Measurements from ENCODE around the gene NEURL4.
"Not testable (repeated sequence)": the region's sequence is repeated elsewhere in the genome, so short reads cannot be mapped to it uniquely, and the experiment has no call there.

The NEURL4 gene

DNA sequence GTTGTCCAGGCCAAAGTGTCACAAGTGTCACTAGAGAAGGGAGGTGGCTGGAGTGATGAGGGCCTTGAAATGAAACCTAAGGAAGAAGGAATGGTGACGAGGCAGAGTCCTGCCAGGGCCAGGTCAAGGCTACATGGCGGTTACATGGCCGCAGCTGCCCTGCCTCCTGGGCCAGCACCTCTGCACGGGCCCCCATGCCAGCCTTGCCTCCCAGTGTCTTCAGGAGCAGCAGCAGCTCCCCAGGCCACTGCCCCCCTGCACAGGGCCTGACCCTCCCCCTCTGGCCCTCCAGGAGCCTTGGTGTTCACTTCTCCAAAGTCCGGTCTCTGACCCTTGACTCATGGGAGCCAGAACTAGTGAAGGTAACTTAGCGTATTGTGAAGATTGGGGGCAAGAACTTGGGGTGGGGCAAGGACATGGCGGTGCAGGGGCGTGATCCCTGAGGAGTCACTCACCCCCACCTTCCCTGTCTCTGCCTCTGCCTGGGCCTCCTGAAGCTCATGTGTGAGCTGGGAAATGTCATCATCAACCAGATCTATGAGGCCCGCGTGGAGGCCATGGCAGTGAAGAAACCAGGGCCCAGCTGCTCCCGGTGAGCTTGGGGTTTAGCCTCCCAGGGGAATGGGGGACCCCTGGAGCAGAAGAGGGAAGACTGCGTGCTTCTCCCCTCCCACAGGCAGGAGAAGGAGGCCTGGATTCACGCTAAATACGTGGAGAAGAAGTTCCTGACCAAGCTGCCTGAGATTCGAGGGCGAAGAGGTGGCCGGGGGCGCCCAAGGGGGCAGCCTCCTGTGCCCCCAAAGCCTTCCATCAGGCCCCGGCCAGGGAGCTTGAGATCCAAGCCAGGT is 18.7 kb upstream of the NEURL4 start:
- no peak for DNase-seq (ENCODE audit: low read depth, low spot score)

DNA sequence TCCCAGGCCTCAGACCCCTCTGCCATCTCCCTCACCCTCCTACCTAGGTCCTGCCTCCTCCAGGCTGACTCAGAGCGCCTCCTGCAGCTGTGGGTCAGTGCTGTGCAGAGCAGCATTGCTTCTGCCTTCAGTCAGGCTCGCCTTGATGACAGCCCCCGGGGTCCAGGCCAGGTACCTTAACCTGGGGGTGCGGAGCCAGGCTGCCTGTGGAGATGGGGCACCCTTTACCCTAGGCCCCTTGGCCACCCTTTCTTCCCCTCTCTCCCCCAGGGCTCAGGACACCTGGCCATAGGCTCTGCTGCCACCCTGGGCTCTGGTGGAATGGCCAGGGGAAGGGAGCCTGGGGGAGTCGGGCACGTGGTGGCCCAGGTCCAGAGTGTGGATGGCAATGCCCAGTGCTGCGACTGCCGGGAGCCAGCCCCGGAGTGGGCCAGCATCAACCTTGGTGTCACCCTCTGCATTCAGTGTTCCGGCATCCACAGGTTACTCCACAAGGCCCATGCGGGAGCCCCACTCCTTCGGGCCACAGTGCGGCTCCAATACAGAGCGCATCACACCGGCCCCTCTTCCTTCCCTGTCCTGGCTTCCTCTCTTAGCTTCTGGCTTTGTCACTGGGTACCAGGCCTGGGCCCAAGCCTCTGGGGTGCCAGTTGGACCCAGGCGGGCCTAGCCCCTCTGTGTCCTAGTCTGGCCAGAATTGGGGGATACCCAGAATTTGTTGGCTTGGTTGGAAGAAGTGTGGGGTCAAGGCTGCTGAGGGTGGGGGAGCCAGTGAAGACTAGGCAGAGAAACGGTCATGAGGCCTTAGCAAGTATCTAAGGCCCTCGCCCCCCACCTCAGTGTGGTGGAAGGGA is 17.9 kb upstream of the NEURL4 start:
- DNase-seq (ENCODE audit: low read depth, low spot score), result no peak

DNA sequence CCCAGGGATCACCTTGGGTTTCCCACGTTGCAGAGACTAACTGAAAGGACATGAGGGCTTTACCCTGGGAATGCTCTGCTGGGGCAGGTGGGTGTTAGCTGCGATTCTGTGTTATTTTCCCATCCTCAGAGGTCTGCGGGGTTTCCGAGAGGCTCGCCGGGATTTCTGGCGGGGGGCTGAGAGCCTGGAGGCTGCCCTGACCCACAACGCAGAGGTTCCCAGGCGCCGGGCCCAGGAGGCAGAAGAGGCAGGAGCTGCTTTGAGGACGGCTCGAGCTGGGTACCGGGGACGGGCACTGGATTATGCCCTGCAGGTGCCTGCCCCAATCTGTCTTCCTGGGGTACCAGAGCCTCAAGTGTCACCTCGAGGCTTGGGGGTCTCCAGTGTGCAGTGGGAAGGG is 14.1 kb upstream of the NEURL4 start:
- no peak for DNase-seq (ENCODE audit: low read depth, low spot score)

DNA sequence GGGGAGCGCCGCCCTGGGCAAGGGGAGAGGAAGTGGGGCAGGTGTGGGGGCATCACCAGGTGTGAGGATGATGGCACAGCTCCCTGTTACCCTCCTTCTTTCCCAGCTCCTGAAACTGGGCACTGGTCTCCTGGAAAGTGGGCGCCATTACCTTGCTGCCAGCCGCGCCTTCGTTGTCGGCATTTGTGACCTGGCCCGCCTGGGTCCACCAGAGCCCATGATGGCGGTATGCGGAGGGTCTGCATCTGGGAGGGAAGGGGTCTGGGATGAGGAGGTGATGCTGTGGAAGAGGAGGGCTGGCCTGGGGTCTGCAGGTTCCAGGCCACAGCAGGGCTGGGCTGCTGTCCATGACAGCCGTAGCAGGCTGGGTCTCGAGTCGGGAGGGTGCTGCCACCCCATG is 12.7 kb upstream of the NEURL4 start:
- DNase-seq (ENCODE audit: low read depth, low spot score), result no peak

GRCh38 chr17:7340179-7340578 is 11.0 kb upstream of the NEURL4 start:
- DNase-seq (ENCODE audit: low read depth, low spot score), result no peak

- not testable (repeated sequence) for DNase-seq (ENCODE audit: low read depth, low spot score)
Observed at GRCh38 chr17:7337600-7337999, 8.5 kb upstream of the NEURL4 start.

GRCh38 chr17:7336240-7337175 is 7.4 kb upstream of the NEURL4 start, which contains the start of gene ACAP1:
Gene ACAP1 (plus strand): TSS chr17:7336529. CDS start chr17:7336735, 206 bp downstream.
- no peak for DNase-seq (ENCODE audit: low read depth, low spot score)

DNA sequence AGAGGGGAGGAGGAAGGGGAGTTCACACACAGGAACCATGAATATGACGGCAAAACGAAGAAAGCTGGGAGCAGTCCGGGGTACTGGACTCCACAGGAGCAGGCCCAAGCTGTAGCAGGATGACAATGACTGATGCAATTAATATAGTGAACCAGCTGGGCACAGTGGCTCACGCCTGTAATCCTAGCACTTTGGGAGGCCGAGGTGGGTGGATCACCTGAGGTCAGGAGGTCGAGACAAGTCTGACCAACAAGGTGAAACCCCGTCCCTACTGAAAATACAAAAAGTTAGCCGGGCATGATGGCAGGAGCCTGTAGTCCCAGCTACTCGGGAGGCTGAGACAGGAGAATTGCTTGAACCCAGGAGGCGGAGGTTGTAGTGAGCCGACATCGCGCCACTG is 6.6 kb upstream of the NEURL4 start:
- DNase-seq (ENCODE audit: low read depth, low spot score), result not testable (repeated sequence)

DNA sequence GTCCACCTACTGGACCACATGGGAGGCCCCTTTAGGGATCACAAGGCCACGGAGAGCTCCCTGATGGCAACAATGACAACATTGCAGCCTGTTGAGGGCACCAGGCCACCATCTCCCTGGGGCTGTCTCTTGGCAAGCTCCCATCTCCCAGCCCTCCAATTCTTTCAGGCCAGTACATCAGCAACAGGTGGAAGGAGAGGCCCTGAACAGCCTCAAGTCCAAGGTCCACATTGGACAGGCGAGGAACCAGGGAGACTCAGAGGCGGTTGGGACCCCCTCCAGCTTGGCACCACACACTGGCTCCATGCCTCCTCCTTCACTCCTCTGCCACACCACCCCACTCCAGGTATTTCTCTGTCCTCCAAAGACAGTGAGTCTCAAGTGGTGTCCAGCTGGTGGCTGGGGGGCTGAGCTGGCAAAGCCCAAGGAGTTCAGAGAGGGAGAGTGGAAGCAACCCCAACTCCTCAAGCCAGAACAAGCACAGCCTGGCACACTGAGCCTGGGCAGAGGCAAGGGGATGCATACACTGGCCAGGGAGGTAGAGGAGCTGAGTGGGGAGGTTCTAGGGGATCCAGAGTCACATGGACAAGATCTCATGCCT is 5.9 kb upstream of the NEURL4 start:
- no peak for DNase-seq (ENCODE audit: low read depth, low spot score)

- not testable (repeated sequence) for DNase-seq (ENCODE audit: low read depth, low spot score)
Observed at GRCh38 chr17:7332600-7333069, 3.5 kb upstream of the NEURL4 start.

DNA sequence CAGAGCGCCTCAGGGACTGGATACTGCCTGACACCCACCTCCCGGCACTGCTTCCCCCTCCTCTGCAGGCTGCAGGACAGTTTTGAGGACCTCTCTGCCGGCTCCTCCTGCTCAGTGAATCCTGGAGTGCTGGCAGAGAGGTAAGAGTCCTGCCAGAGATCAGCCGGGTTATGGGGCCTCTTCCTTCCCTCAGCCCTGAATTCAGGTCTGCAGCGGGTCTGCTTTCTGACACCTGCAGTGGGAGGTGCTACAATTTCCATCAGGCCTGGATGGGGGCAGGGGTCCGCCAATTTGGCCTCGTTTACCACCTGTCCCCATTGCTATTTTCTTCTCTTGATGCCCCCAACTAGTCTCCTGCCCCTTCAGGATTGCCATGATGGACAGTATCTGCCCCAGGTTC is 3.0 kb upstream of the NEURL4 start:
- DNase-seq (ENCODE audit: low read depth, low spot score), result no peak

GRCh38 chr17:7330638-7331015 is 1.5 kb upstream of the NEURL4 start:
- no peak for DNase-seq (ENCODE audit: low read depth, low spot score)

GRCh38 chr17:7329997-7330637 is 982 bp upstream of the NEURL4 start:
- peak; percentile 91 for DNase-seq (ENCODE audit: low read depth, low spot score)

DNA sequence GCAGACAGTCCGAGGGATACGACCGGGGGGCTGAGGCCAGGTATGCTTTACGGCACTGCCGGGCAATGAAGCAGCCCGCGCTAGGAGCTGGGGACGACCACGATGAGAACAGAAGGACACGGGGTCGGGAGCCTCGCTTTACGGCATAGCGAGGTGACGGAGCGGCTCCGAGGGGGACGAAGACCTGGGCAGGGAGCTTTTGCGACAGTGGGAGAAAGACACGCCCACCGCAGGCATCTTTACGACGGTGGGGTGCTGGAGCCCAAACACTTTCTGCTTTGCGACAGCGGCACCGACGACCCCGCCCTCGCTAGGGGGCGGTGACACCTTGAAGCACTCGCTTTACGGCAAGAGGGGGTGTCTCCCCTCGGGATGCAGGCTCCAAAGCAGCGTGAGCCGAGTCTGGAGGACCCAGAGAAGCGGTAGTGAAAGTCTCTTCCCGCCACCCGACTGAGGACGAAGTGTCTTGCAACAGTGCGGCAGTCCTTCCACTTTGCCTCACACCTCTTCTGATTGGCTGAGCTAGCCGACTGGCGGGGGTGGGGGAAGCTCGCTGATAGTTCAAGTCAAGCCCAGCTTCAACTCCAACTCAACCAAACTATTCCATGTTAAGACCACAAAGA is 350 bp upstream of the NEURL4 start:
- DNase-seq (ENCODE audit: low read depth, low spot score), result peak; percentile 99

DNA sequence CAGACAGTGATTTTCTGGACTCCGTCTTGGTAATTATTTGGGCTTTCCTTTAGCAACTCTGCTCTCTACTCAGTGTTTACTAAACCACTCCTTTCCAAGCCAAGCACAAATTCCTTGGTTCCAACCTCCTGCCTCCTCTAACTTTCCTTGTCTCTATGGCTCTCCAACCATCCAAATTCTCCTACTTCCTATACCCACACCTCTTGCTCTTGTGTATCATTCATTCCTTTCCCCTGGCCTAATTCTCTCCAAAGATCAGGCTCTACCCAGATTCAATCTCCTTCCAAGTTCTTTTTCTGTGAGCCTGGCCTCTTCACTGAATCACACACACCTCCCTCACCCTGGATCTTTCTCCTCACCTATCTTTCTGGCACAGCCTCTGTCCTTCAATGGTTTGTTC is 1.1 kb downstream of the NEURL4 start:
- DNase-seq (ENCODE audit: low read depth, low spot score), result no peak

GRCh38 chr17:7327501-7327900 is 1.6 kb downstream of the NEURL4 start:
- no peak for DNase-seq (ENCODE audit: low read depth, low spot score)

GRCh38 chr17:7327056-7327455 is 2.1 kb downstream of the NEURL4 start:
- no peak for DNase-seq (ENCODE audit: low read depth, low spot score)

- no peak for DNase-seq (ENCODE audit: low read depth, low spot score)
Observed at GRCh38 chr17:7326186-7326585, 2.9 kb downstream of the NEURL4 start.

DNA sequence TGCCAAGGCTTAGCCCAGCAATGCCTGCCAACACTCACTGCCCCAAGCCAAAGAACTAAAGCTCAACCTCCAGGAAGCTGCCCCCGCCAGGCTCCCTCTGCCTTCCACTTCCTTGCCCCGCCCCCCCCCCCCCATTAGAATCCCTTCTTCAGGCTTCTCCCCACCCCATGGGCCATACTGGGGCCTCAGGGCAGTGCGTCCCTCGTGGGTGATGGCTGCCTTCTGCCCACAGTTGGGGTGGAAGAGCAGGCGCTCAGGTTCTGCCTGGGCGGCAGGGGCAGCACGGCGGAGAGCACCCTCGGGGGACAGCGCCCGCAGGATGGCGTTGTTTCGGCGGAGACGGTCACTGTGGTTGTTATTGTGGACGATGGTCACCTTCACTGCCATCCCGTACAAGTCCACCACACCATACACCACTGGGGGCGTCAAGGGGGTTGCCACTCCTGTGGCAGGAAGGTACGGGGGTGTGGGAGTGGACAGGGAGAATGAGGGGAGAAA is 4.1 kb downstream of the NEURL4 start:
- DNase-seq (ENCODE audit: low read depth, low spot score), result no peak

DNA sequence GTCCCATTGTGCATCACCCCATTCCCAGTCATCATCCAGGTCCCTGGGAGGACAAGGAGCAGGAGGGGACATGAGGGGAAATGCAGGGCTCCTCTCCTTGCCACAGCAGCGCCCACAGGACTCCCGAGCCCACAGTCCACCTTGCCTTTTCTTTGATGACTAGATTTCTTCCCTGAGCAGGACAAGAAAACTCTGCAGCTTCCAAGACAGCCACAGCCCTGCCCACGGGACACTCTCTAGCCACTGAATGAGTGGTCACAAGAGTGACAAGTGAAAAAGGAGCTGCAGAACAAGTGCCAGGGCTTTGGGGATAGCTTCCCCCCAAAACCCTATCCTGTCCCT is 4.7 kb downstream of the NEURL4 start:
- DNase-seq (ENCODE audit: low read depth, low spot score), result no peak

All from astrocyte of the hippocampus (primary cell).